ENCODE data around the gene TUBGCP6.
"Not testable (repeated sequence)": the region's sequence is repeated elsewhere in the genome, so short reads cannot be mapped to it uniquely, and the experiment has no call there.

The TUBGCP6 gene

GRCh38 chr22:50278956-50279619 is 34.3 kb upstream of the TUBGCP6 start:
- DNase-seq (ENCODE audit: low read depth), result no peak

DNA sequence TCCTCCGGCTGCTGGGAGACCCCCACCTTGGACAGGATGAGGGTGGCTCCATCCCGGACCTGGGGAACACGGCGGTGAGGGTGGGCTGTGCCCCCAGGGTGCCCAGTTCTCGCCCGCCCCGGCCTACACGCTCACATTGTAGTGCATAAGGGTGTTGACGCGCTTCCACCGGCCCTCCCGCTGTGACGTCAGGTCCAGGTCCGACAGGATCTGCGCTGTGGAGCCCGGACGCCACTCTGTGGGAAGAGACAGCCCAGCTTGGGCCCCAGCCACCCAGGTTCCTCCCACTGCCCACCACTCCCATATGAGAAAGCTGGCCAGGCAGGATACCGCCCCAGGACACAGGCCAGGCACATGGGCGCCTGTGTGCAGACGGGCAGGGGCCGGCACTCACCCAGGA is 33.6 kb upstream of the TUBGCP6 start:
- DNase-seq (ENCODE audit: low read depth), result no peak

- DNase-seq (ENCODE audit: low read depth), result no peak
Measured at GRCh38 chr22:50277761-50278160, 32.9 kb upstream of the TUBGCP6 start.

DNA sequence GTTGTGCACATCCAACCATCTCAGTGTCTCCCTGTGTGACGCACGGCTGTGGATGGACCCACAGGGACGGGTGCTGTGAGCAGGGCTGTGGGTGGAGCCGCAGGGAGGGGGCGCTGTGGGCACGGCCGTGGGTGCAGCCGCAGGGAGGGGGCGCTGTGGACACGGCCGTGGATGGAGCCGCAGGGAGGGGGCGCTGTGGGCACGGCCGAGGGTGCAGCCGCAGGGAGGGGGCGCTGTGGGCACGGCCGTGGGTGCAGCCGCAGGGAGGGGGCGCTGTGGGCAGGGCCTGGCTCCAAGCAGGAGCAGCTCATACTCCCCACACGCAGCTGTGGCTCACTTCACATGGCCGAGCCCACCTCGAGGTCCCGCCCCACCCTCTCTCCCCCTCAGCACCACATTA is 31.3 kb upstream of the TUBGCP6 start:
- DNase-seq (ENCODE audit: low read depth), result no peak

- no peak for DNase-seq (ENCODE audit: low read depth)
Measured at GRCh38 chr22:50275181-50276055, 30.6 kb upstream of the TUBGCP6 start.

GRCh38 chr22:50274771-50275170 is 29.9 kb upstream of the TUBGCP6 start:
- DNase-seq (ENCODE audit: low read depth), result no peak

- peak; percentile 19 for DNase-seq (ENCODE audit: low read depth)
Measured at GRCh38 chr22:50274311-50274710, 29.5 kb upstream of the TUBGCP6 start.

GRCh38 chr22:50273781-50274180 is 29.0 kb upstream of the TUBGCP6 start:
- not testable (repeated sequence) for DNase-seq (ENCODE audit: low read depth)

DNA sequence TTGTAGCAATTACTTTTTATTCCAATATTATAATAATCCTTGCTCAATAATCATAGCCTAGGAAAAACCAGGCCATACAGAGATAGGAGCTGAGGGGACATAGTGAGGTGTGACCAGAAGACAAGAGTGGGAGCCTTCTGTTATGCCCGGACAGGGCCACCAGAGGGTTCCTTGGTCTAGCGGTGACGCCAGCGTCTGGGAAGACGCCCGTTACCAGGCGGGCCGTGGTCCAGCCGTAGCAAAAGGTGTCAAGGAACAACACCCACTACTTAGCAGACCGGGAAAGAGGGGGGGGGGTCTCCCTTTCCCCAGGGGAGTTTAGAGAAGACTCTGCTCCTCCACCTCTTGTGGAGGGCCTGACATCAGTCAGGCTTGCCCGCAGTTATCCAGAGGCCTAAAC is 28.5 kb upstream of the TUBGCP6 start:
- not testable (repeated sequence) for DNase-seq (ENCODE audit: low read depth)

GRCh38 chr22:50272044-50272802 is 27.4 kb upstream of the TUBGCP6 start:
- no peak for DNase-seq (ENCODE audit: low read depth)

DNA sequence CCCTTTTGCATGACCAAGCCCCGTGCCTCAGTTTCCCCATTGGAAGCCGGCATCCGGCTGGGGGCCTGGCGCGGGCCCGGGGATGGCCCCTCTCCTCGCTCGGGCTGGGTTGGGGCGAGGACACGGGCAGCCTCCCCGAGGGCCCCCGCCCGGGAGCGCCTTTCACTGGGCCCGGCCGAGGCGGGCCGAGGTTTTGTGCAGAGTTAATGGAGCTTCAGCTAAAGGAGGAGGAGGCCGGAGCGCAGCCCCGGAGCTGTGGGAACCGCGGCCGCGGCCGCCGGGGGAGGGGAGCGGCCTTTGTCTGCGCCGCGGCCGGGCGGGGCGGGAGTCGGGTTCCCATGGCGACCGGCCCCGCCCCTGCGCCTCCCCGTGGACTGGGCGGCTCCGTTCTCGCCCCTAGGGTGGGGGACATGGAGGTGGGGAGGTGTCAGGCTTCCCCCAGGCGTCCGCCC is 26.7 kb upstream of the TUBGCP6 start:
- DNase-seq (ENCODE audit: low read depth), result peak; percentile 44

GRCh38 chr22:50270666-50271394 is 26.0 kb upstream of the TUBGCP6 start:
- DNase-seq (ENCODE audit: low read depth), result peak; percentile 42

DNA sequence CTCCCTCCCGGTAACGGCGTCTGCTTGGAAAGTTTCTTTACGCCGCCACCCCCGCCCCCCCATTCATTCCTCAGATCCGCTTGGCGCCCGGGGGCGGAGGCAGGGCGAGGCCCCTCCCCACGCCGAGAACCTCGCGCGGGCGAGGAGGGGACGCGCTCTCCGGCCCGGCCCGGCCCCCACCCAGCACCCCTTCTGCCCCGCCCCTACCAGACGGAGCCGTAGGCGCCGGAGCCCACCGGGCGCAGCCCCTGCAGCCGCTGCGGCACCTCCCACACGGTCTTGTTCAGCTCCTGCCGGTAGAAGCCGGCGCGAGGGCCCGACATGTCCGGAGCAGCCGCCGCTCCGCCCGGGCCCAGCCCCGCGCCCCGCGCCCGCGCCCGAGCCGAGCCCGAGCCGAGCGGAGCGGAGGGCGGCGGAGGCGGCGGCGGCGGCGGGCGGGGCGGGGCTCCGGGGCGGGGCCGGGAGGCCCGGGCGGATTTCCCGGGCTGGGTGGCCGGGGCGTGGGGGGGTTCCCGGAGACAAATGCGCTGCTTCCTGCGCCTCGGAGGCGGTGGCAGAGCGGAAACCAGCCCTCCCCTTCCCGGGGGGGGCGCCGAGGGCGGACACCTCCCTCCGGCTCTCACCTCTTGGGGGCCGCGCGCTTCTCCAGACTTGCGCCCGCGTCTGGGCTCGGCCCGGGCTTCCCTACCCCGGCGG is 25.3 kb upstream of the TUBGCP6 start, which contains the start of gene MAPK11:
Gene MAPK11, minus strand, starts transcription at position 411 of the 696 bp plus-strand sequence. Its CDS starts 88 bp downstream, at position 323.
- DNase-seq (ENCODE audit: low read depth), result peak; percentile 56

DNA sequence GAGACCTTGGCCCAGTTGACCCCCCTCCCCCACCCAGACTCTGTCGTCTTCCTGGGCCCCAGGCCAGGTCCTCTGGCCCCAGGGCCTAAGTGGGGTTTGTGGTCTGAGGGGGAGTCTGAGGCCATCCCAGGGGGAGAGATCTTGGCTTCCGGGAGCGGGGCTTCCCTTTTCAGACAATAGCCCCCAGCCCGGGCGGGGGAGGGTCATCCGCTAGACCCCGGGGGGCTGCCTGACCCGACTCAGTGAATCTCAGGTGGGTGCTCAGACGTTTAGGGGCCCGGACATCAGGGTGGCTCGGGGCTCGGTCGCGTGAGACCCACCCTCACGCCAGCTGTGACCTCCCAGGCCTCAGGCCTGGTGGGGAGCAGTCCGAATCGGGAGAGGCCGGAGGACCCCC is 24.7 kb upstream of the TUBGCP6 start:
- no peak for DNase-seq (ENCODE audit: low read depth)

DNA sequence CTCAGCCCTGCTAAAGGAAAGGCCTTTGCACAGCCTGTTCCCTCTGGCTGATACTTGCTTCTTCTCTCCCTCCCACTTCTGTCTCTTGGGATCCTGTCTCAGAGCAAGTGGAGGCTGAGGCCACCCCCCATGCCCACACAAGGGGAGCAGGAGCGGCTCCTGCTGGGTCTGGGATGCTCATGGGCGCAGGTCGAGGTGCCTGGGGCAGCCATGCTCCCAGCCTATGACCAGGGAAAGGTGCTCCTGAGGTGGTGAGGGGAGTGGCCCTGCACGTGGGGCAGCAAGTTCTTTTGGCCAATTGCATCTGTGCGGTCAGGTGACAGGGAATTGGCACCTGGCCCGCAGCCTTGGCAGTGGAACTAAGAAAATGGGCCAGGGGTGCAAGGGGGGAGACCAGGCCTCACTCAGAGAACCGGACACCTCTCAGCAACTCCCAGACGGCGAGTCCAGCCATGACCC is 23.9 kb upstream of the TUBGCP6 start:
- no peak for DNase-seq (ENCODE audit: low read depth)

- peak; percentile 28 for DNase-seq (ENCODE audit: low read depth)
Measured at GRCh38 chr22:50267591-50268390, 23.0 kb upstream of the TUBGCP6 start.

DNA sequence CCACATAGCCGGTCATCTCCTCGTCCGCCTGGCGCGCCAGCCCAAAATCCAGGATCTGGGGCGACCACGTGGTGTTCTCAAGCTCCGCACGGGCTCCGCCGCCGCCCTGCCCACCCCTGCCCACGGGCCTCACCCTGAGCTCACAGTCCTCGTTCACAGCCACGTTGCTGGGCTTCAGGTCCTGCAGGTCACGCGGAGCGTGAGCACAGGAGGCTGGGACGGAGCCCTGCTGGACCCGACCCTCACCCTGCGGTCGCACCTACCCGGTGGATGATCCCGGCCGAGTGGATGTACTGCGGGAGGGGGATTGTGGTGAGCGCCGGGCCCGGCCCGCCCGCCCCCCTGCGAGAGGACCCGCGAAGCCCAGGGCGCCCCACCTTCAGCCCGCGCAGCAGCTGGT is 22.2 kb upstream of the TUBGCP6 start:
- no peak for DNase-seq (ENCODE audit: low read depth)

DNA sequence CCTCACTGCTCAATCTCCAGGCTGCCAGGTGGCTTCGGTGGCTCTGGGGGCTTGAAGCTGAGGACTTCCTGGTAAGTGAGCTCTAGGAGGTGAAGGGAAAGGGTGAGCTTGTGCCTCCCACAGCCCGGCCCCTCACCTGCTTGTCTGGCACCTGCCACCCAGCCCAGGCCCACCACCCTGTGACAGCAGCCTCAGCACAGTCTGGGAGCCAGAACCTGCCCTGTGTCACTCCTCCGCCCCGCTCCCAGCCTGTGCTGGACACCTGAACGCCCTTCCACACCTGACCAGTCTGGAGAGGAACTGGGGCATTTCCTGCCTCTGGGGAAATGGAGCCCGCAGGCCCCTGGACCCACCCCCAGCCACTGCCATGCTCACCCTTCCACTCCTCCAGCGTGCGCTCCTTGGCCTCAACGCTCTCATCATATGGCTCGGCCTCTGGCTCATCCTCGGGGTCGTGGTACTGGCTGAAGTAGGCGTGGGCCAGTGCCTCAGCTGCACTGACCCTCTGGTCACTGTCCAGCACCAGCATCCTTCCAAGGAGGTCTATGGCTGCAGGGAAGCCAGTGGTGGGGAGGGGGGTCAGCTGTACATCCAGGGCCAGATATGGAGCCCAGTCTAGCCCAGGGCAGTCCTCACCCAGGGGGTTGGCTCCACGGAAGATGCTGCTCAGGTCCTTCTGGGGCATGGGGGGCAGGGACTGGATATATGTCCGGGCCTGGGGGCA is 20.3 kb upstream of the TUBGCP6 start:
- DNase-seq (ENCODE audit: low read depth), result no peak

- no peak for DNase-seq (ENCODE audit: low read depth)
Measured at GRCh38 chr22:50264104-50264745, 19.4 kb upstream of the TUBGCP6 start.

All from stimulated activated CD8-positive, alpha-beta memory T cell treated with anti-CD3 and anti-CD28 coated beads, Interleukin-4, amount 100 ng/mL, for 24 hours (primary cell).